C4-2B (cell line): ENCODE data around the gene PHACTR4.

Experiments used
- CTCF ChIP-seq: fragments of 450-650 bp; conservative IDR thresholded peaks from 2 replicates; pipeline ENCODE4 v1.5.1; 2017; ENCODE audit warnings: mild to moderate bottlenecking
- ZFX ChIP-seq: fragments of 450-650 bp; IDR thresholded peaks from 2 replicates; pipeline ENCODE4 v1.6.1; 2017

- TF ChIP-seq CTCF: no peak
- no peak for TF ChIP-seq ZFX
Observed at GRCh38 chr1:28370239-28371009, 884 bp downstream of the PHACTR4 start.
